GM12892 (cell line): ENCODE data around the gene BBIP1.

Experiments used
- DNase-seq: peaks from one replicate; pipeline ENCODE4 v3.0.0; 2011; ENCODE audit not compliant: insufficient read length
- FAIRE-seq: peaks from 2 replicates; lab custom pipeline; 2011; peaks lifted over from hg19 to GRCh38; lab: Jason Lieb, UNC
- POLR2A ChIP-seq: IDR thresholded peaks from 2 replicates; pipeline ENCODE4 v1.6.1; 2011; ENCODE audit warnings: low read depth, low read length, control low read depth
- POLR2AphosphoS5 ChIP-seq: IDR thresholded peaks from 2 replicates; pipeline ENCODE4 v1.6.1; 2011; ENCODE audit warnings: low read depth, low read length, control low read depth
- TAF1 ChIP-seq: IDR thresholded peaks from 2 replicates; pipeline ENCODE4 v1.6.1; 2011; ENCODE audit warnings: low read depth, mild to moderate bottlenecking, control low read depth, low read length, borderline replicate concordance

The BBIP1 gene

GRCh38 chr10:110947061-110947595 lies 28.1 kb upstream of the BBIP1 start:
- DNase-seq (no peak), FAIRE-seq (peak; percentile 17)
- TF ChIP-seq TAF1 (no peak), POLR2A (no peak; the same call in 1 of the 2 replicates), POLR2AphosphoS5 (no peak)

- no peak for TF ChIP-seq POLR2A
- no peak for TF ChIP-seq POLR2AphosphoS5
- no peak for TF ChIP-seq TAF1
- no peak for DNase-seq
- FAIRE-seq: peak; percentile 24
Observed at GRCh38 chr10:110946496-110946895, 27.5 kb upstream of the BBIP1 start.

GRCh38 chr10:110944792-110945396 lies 25.9 kb upstream of the BBIP1 start:
- FAIRE-seq (peak; percentile 67), DNase-seq (no peak)
- TF ChIP-seq POLR2A: no peak
- no peak for TF ChIP-seq POLR2AphosphoS5
- no peak for TF ChIP-seq TAF1

GRCh38 chr10:110939419-110939818 lies 20.4 kb upstream of the BBIP1 start:
- TF ChIP-seq POLR2A (no peak), TAF1 (no peak), POLR2AphosphoS5 (no peak)
- FAIRE-seq (no peak), DNase-seq (no peak)

GRCh38 chr10:110936757-110937156 lies 17.8 kb upstream of the BBIP1 start:
- no peak for DNase-seq
- FAIRE-seq: no peak
- no peak for TF ChIP-seq POLR2AphosphoS5
- no peak for TF ChIP-seq POLR2A
- TF ChIP-seq TAF1: no peak

GRCh38 chr10:110932505-110933180 lies 13.7 kb upstream of the BBIP1 start:
- no peak for FAIRE-seq
- TF ChIP-seq POLR2AphosphoS5 (no peak), TAF1 (no peak), POLR2A (no peak)
- no peak for DNase-seq

- FAIRE-seq (peak; percentile 68), DNase-seq (no peak)
- TF ChIP-seq POLR2A (no peak), TAF1 (no peak), POLR2AphosphoS5 (no peak)
Observed at GRCh38 chr10:110931769-110932381, 12.9 kb upstream of the BBIP1 start.

GRCh38 chr10:110927461-110927860 lies 8.5 kb upstream of the BBIP1 start:
- DNase-seq (no peak), FAIRE-seq (no peak)
- TF ChIP-seq POLR2A (no peak), POLR2AphosphoS5 (no peak), TAF1 (no peak)

GRCh38 chr10:110923856-110924493 lies 5.0 kb upstream of the BBIP1 start:
- TF ChIP-seq TAF1 (no peak), POLR2A (no peak), POLR2AphosphoS5 (no peak)
- FAIRE-seq (peak; percentile 36), DNase-seq (no peak)

GRCh38 chr10:110919971-110920881 lies 1.2 kb upstream of the BBIP1 start:
- FAIRE-seq (peak; percentile 81), DNase-seq (no peak)
- no peak for TF ChIP-seq POLR2A
- TF ChIP-seq TAF1: no peak
- TF ChIP-seq POLR2AphosphoS5: no peak

- DNase-seq (peak; percentile 64), FAIRE-seq (peak; percentile 30)
- TF ChIP-seq POLR2AphosphoS5 (peak; percentile 87), POLR2A (peak; percentile 86), TAF1 (0 out of 2 replicates have a peak, but pooled peaks have one; percentile 21)
Observed at GRCh38 chr10:110919349-110919931, 460 bp upstream of the BBIP1 start, which contains the start of gene SHOC2. SHOC2 (plus strand) TSS chr10:110919604; CDS start chr10:110964359, 44,755 bp downstream.
